Cardiac muscle cell (in vitro differentiated cells and primary cell): ENCODE measurements around the gene MYO5B. TPM values are rescaled to one million over a fixed set of nuclear protein-coding genes. Genes with fewer than 3 reads are reported as not detected.

Experiments
- DNase-seq, 2 donors: peaks; one replicate each; pipeline versions ENCODE4 v3.0.0 to v3.0.0-alpha.2; 2010 to 2017; ENCODE audit warnings: low read depth in 1 of 2, low spot score in 1 of 2
- H3K27ac ChIP-seq: fragments of 200-600 bp; sonication (generic); 2 replicates; pipeline ENCODE4 v1.5.1; 2016
- H3K27me3 ChIP-seq: fragments of 200-600 bp; sonication (generic); 2 replicates; pipeline ENCODE4 v1.6.0; 2016; ENCODE audit warnings: control low read depth
- H3K36me3 ChIP-seq: fragments of 200-600 bp; sonication (generic); 2 replicates; pipeline ENCODE4 v1.5.1; 2016; ENCODE audit warnings: control low read depth
- H3K4me1 ChIP-seq: fragments of 200-600 bp; sonication (generic); 2 replicates; pipeline ENCODE4 v1.8.1; 2017; ENCODE audit warnings: low read depth, mild to moderate bottlenecking, mixed run types
- H3K4me3 ChIP-seq: fragments of 200-600 bp; sonication (generic); 2 replicates; pipeline ENCODE4 v1.5.1; 2016; ENCODE audit warnings: mild to moderate bottlenecking
- H3K9me3 ChIP-seq: fragments of 200-600 bp; sonication (generic); 2 replicates; pipeline ENCODE4 v1.5.1; 2017; ENCODE audit warnings: low read depth, mild to moderate bottlenecking, control low read depth
- CTCF ChIP-seq: IDR thresholded peaks from 2 replicates; pipeline ENCODE4 v1.5.1; 2012; ENCODE audit warnings: low read depth, mild to moderate bottlenecking, low read length
- polyA plus RNA-seq: library from polyadenylated mRNA; unstranded; fragments of >200 nt; fragmentation: Nextera tagmentation; extraction: Ambion mirVana; gene quantifications from 2 replicates; pipeline ENCODE4 v1.2.1, GENCODE V29; 2016
- total RNA-seq: library from RNA; depleted of rRNA; stranded (reverse); fragments of >200 nt; gene quantifications from 2 replicates; pipeline ENCODE4 v1.2.3, GENCODE V29; 2016

MYO5B gene
- total and polyA plus RNA-seq, 2 experiments from 2014 or later, result 3.0 to 16.7 TPM

- Histone ChIP-seq H3K27me3 (no peaks in the 10 kb centered on the region), H3K4me1 (no peaks in the 10 kb centered on the region), H3K9me3 (no peaks in the 10 kb centered on the region), H3K4me3 (no peak overlapping the region), H3K36me3 (no peaks in the 10 kb centered on the region), H3K27ac (no peak overlapping the region)
- no peak for TF ChIP-seq CTCF
- no peak for DNase-seq
These were observed 320.7 kb downstream of the MYO5B start for GRCh38 chr18:49874238-49874637.

GRCh38 chr18:49869354-49869753, 325.6 kb downstream of the MYO5B start:
- no peak for DNase-seq
- TF ChIP-seq CTCF, result no peak
- Histone ChIP-seq H3K27ac (no peak overlapping the region), H3K27me3 (no peaks in the 10 kb centered on the region), H3K9me3 (no peaks in the 10 kb centered on the region), H3K4me3 (no peak overlapping the region), H3K36me3 (no peaks in the 10 kb centered on the region), H3K4me1 (no peaks in the 10 kb centered on the region)

- Histone ChIP-seq H3K27me3 (no peaks in the 10 kb centered on the region), H3K4me1 (no peaks in the 10 kb centered on the region), H3K36me3 (no peaks in the 10 kb centered on the region), H3K9me3 (no peaks in the 10 kb centered on the region), H3K4me3 (no peak overlapping the region), H3K27ac (no peak overlapping the region)
- TF ChIP-seq CTCF, result no peak
- DNase-seq, result no peak
These were observed 328.3 kb downstream of the MYO5B start for GRCh38 chr18:49866680-49867079.

GRCh38 chr18:49865401-49865800, 329.5 kb downstream of the MYO5B start:
- DNase-seq, result no peak
- no peak overlapping the region for H3K27ac ChIP-seq
- TF ChIP-seq CTCF, result no peak
- H3K4me3 ChIP-seq, result no peak overlapping the region
- no peaks in the 10 kb centered on the region for H3K9me3 ChIP-seq
- no peaks in the 10 kb centered on the region for H3K36me3 ChIP-seq
- no peaks in the 10 kb centered on the region for H3K4me1 ChIP-seq
- H3K27me3 ChIP-seq, result no peaks in the 10 kb centered on the region

GRCh38 chr18:49863769-49864621, 331.0 kb downstream of the MYO5B start:
- H3K27ac ChIP-seq, result no peak overlapping the region
- no peaks in the 10 kb centered on the region for H3K9me3 ChIP-seq
- no peaks in the 10 kb centered on the region for H3K36me3 ChIP-seq
- H3K4me1 ChIP-seq, result no peaks in the 10 kb centered on the region
- no peak overlapping the region for H3K4me3 ChIP-seq
- no peak for DNase-seq
- TF ChIP-seq CTCF, result no peak
- H3K27me3 ChIP-seq, result no peaks in the 10 kb centered on the region
